HG03095 (cell line): ENCODE results near the gene FHL5.
"Not testable (repeated sequence)": the region's sequence is repeated elsewhere in the genome, so short reads cannot be mapped to it uniquely, and the experiment has no call there.

Source experiments
- ATAC-seq: cut with Tn5 transposase; IDR thresholded peaks from one replicate; pipeline ENCODE4 v1.9.1; 2021; ENCODE audit warnings: moderate library complexity; ENCODE audit not compliant: unreplicated experiment

The FHL5 gene, protein sequence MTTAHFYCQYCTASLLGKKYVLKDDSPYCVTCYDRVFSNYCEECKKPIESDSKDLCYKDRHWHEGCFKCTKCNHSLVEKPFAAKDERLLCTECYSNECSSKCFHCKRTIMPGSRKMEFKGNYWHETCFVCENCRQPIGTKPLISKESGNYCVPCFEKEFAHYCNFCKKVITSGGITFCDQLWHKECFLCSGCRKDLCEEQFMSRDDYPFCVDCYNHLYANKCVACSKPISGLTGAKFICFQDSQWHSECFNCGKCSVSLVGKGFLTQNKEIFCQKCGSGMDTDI

DNA sequence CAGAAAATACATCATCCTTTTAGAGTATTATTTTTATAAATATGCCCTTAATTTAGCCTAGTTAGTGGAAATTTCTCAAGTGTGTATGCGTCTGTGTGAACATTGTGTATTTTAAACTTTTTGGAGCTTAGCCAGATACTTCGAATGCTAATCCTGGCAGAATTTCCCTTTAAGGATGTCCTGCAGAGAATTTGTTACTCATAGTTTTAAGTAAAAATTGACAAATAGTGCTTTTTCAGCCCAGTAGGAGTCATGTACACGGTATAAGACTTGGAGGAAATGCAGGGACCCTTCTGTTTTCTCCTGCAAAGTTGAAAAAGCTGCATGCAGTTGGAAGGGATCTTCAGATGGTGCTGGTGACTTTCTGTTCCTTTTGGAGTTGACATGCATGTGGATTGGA, at the start of gene FHL5:
Gene FHL5, plus strand, starts transcription at position 243 of the 400 bp plus-strand sequence. CDS start 40,486 bp downstream, outside the sequence.
- ATAC-seq, result no peak

DNA sequence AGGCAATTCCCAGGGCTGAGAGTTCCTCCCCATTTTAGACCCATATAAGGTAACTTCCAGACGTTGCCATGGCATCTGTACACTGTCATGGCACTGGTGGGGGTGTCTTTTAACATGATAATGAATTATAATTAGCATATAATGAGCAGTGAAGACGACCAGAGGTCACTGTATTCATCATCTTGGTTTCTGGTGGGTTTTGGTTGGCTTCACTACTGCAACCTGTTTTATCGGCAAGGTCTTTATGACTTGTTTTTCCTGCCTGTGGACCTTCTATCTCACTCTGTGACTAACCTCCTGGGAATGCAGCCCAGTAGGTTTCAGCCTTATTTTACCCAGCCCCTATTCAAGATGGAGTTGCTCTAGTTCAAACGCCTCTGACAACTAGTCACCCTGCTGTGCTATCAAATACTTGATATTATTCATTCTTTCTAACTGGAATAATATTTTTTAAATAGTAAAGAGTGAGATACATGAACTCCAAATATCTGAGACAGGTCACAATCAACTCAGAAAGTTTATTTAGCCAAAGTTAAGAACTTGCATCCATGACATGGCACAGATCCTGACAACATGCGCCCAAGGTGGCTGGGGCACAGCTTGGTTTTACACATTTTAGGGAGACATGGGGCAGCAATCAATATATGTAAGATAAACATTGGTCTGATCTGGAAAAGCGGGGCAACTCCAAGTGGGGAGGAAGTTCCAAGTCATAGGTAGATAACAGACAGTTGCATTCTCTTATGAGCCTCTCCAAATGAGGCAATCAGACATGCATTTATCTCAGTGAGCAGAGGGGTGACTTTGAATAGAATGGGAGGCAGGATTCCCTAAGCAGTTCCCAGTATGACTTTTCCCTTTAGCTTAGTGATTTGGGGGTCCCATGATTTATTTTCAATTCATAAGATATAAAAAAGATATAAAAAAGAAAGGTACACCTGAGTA, 42.5 kb upstream of the FHL5 start:
- no peak for ATAC-seq

DNA sequence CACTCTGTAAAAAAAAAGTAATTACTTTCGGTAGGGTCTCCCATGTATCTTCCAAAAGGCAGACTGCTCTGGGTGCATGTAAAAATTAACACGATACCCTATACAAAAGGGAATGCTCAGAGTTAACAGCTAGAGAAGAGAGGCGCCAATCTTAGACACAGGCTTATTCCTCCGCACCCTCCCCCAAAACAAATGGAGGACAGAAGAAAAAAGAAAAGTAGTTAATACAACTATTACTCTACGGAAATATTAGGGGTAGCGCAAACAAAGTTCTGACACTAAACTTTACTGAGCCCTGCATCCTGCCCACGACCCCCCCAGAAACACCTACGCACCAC, 41.7 kb upstream of the FHL5 start:
- ATAC-seq, result peak; percentile 17

DNA sequence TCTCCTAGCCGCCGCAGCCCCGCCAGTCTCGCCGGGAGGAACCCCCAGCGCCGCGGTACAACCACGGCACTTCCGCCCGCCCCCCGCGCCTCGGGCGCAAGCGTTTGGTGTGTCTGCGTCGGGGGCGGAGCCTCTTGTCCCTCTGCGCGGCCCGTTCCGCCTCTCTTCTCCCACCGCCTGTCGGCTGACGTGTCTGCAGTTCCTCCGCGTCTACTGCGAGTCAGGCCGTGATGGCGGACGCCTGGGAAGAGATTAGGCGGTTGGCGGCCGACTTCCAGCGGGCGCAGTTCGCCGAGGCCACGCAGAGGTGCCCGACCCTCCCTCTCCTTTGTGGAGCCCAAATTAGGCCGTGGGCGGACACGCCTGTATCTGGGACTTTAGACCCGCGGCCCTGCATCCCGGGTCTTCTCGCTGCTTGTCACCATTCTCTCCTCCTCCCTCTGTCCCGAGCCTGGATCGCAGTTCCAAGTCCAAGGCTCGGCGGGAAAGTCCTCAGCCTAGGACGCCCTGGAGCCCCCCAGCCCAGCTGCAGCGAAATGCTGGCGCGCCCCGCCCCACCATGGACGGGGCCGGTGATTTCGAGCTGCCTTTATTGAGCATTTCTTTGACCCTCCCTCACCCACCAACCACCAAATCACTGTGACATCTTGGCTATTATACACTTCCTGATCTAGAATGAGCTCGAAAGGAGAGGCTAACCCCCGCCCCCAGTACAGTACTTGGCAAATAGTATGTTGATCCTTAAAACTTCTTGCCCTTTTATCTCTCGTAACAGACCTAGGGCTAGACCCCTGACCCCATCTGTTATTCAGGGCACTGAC, 41.1 kb upstream of the FHL5 start, which contains the start of gene UFL1:
Gene UFL1, plus strand, starts transcription at position 163 of the 821 bp plus-strand sequence. Its CDS starts 68 bp downstream, at position 231.
- ATAC-seq, result peak; percentile 97

DNA sequence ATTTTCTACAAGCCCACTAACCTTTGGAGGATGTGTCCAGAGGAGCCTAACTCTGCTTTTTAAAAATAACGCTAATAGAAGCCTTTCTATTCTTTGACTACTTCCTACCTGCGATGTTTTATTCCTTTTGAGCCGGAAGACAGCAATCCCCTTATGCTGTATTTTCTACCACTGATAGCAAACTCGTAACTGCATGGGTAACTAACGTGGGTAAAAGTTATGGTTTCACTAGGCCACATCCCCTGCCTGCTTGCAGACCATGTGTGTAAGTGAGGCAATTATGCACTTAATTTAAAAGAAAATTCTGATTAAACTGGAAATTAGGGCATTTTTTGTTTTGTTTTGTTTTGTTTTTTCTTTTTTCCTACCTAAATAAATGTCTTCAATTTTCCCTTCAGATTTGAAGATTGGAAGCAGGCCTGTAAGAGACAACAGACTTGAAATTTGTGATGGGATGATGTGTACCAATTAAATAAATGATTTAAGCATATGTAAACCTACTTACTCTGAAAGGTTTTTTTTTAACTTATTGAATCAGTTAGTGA, 40.4 kb upstream of the FHL5 start:
- peak; percentile 32 for ATAC-seq

DNA sequence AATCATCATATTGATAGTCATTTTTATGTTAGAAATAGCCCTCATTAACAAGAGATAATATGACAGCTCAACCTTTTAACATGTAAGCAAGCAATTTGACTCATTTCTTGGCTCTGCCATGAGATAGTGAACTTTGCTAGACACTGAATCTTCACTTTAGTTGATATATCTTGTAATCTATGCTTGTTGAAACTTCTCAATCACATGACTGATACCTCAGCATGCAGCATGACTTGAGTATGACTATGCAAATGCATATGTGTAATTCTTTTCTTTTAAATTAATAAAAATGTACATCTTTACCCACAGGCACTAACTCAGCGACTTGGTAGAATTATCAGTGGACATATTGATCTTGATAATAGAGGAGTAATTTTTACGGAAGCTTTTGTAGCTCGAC, 34.7 kb upstream of the FHL5 start:
- ATAC-seq, result no peak

DNA sequence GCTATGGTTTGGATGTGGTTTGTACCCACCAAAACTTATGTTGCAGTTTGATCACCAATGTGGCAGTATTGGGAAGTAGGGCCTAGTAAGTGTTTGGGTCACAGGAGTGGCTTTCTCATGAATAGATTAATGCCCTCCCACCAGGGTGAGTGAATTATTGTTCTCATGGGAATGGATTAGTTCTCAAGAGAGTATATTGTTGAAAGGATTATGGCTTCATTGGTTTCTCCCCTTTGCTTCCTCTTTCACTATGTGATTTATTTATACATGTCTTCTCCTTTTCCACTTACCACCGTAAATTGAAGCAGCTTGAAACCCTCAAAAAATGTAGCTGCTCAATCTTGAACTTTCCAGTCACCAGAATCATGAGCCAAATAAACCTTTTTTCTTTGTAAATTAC, 30.5 kb upstream of the FHL5 start:
- no peak for ATAC-seq

DNA sequence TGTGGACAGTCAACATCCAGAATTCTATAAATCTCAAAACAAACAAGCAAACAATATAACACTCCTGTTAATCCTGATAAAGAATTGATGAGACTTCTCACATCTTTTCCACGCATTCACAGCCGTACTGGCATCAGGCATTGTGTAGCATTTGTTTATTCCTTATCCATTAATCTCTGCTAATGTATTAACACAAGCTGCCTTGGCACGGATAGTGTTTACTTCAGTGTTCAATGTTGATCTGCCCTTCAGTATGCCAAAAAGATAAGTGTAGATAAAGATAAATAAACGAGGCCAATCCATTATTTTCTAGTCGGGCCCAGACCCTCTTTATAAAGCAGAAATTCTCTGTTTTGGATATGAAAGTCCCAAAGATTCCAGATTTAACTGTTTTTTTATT, 25.2 kb upstream of the FHL5 start:
- no peak for ATAC-seq

DNA sequence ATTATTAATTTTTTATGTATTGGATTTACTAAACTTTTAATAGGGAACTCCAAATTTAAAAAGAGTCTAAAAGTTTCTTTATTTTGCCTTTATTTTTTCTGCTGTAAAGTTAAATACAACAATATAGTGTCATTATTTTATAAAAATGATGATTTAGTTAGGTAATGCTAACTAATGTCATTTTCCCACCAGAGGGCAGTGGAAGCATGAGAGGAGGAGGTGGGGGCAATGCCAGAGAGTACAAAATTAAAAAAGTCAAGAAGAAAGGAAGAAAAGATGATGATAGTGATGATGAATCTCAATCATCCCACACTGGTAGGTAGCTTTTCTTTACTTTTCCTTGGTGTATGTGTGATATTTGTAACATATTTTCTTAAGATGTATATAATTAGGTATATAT, 20.2 kb upstream of the FHL5 start:
- ATAC-seq, result no peak

DNA sequence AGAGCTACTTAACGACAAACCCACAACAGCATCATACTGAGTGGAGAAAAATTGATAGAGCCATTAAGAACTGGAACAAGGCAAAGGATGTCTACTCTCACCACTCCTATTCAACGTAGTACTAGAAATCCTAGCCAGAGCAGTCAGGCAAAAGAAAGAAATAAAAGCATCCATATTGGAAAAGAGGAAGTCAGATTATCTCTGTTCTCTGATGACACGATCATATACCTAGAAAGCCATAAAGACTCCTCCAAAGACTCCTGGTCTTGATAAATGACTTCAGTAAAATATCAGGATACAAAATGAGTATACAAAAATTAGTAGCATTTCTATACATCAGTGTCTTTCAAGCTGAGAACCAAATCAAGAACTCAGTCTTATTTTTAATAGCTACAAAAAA, 17.0 kb upstream of the FHL5 start:
- no peak for ATAC-seq

DNA sequence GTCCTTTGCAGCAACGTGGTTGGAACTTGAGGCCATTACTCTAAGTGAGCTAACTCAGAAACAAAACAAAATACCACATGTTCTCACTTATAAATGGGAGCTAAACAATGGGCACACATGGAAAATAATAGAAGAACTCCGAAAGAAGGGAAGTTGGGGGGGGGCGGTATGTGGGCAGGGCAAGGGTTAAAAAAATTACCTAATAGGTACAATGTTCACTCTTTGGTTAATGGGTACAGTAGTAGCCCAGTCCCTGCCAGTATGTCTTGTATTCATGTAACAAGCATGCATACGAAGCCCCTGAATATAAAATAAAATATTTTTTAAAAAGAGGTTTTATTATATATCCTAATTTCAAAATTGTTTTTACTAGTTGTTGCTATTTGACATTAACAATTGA, 15.3 kb upstream of the FHL5 start:
- no peak for ATAC-seq

DNA sequence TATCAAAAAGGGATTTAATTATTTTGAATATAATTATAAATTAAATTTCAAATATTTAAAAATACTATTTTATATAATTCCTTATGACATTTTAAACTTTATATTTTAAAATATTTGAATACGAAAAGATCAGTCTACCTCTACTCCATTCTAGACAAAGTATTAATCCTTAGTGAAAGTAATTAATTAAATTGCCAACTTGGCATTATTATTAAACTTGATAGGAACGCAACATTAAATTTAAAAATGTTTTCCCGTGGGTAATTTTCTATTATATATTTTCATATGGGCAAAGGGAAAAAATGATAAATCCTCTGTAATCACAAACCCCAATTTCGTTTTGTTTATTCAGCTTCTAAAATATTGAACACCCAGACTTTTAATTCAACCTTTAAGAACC, 8.4 kb upstream of the FHL5 start:
- no peak for ATAC-seq

DNA sequence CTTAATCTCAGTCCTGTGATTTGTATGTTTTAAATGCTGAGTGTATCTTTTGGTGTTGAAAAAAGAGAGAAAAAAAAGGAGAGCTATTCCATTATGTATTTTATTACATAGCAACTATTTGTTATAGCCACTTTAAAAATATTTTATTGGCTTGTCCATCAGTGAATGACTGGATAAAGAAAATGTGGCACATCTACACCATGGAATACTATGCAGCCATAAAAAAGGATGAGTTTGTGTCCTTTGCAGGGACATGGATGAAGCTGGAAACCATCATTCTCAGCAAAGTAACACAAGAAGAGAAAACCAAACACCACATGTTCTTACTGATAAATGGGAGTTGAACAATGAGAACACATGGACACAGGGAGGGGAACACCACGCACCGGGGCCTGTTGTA, 3.2 kb upstream of the FHL5 start:
- not testable (repeated sequence) for ATAC-seq

DNA sequence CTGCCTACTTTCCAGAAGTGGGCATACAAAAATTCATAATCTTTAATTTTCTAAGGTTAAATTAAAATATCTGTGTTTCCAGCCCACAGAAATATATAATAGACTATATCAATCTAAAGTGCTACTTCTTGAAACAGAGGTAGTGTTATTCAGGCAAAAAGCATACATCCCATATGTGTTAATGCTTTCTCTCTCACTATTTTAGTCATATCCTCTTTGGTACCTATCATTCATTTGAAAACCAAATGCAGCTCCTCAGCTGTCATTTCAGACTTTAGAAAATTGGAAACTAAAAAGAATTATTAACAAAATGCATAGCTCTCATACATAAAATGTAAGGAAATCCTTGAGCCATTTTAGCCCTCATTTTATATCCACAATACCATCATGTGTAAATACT, 925 bp downstream of the FHL5 start:
- no peak for ATAC-seq

DNA sequence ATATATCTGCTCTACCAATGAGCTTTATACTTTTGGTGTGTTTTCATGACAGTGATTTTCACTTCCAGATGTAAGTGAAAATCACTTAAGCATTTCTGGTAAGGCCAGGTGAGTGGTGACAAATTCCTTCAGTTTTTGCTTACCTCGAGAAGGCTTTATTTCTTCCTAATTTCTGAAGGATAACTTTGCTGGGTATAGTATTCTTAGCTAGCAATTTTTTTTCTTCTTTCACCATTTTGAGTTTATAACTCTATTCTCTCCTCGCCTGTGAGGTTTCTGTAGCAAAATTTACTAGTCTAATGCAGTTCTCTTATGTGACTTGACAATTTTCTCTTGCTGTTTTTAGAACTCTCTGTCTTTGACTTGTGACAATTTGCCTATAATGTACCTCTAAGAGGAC, 7.1 kb downstream of the FHL5 start:
- ATAC-seq, result no peak

DNA sequence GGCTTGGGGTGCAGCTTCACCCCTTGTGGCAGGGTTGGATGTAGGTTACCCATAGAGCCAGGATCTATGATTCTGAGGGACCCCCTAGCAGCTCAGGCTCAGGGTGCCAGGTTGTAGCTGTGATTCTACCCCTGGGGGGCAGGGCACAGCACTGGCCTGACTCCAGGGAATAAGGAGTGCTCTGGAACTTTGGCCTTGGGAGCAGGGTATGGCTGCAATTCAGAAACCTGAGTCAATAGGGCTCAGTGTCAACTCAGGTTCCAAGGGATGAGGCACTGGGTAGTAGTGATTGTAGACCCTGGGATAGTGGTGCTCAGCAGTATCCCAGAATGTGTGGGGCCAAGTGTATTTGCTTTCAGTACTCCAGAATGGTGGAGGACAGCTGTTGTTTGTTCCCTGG, 8.6 kb downstream of the FHL5 start:
- no peak for ATAC-seq

DNA sequence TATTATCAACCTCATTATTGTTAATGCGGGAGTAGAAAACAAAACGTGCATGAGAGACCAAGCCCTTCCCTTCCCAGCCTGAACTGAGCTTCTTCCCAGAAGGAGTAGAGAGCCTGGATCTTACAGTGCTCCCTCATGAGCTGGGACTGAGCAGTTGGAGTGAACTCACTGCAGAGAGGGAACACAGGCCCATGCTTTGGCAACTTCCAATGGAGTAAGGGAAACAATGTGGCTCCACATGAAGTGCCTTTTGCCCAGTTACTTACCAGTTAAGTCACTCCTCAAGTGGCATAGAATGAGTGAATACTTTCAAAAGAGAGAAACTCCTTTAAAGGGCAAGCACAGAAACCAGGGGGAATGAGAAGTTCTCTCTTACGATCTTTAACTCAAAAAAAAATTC, 12.4 kb downstream of the FHL5 start:
- no peak for ATAC-seq

DNA sequence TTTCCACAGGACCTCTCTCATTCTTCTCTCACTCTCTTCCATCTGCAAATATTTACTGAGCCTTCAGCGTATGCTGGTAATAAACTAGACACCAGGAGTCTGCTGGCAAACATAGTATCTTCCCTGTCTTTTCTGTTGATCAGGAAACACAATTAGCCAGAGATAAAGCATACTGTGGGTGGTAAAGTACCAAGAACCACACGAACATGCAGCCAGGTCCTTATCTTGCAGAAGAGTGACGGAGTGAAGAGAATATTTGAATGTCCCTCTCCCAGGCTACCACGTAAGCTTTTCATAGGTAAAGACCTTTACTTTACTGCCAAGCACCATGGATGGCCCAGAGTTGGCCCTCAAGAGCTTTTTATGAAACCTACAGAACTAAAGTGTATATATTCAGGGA, 13.3 kb downstream of the FHL5 start:
- ATAC-seq, result no peak

DNA sequence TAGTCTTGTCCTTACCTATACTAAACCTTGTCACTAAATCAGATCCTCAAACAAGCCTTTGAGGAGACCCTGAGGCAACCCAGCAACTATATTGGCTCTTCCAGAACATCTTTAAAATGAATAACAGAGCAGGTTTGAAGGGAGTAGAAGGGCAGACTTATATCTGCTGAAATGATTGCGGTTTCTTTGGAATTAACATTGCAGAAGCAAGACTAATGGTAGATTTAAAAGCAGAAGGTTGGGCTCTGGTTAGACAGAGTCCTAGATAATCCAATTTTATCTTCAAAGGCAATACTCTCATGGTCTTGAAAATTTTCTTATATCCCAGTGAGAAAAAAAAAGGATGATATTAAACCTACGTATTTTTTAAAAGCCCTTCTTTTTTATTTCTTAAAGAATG, 19.1 kb downstream of the FHL5 start:
- ATAC-seq, result no peak

DNA sequence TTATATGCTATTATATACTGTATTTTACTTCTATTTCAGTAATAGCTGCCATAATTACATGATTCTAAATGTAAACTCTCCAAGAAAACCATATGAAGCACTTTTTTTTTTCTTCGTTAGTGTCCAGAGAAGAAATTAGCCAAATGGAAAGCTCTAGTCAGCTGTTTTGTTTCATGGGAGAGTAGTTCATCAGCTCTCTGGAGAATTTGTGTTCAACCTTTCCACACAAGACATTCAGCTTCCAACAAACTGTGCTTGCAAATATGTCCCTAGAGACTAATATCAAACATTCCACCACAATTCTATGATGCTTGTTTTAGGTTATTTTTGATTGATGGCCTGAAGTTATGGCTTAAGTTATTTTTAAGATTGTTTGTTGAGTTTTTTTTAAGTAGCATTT, 19.5 kb downstream of the FHL5 start:
- ATAC-seq, result no peak

DNA sequence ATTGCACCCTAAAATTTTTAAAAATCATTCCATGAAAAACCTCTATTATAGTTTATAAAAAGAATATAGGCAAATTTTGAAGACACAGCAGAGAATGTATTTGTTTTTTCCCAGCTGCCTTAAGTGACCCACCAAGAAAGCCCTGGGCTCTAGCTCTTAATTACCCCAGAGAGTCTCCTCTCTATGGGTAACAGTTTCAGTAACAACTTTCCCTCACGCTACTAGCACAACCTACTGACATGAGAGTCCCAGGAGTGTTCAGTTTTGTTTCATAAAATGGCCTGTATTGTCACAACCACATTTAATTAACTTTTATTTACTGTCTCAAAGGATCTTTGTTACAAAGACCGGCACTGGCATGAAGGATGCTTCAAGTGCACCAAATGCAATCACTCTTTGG, 41.5 kb downstream of the FHL5 start:
- no peak for ATAC-seq
